ENCODE results near the gene GPRC5B. TPM values are rescaled to one million over a fixed set of nuclear protein-coding genes. Genes with fewer than 3 reads are reported as not detected.

Gene GPRC5B
- total RNA-seq, 1 experiment from 2014 or later, result 1.3 TPM

DNA sequence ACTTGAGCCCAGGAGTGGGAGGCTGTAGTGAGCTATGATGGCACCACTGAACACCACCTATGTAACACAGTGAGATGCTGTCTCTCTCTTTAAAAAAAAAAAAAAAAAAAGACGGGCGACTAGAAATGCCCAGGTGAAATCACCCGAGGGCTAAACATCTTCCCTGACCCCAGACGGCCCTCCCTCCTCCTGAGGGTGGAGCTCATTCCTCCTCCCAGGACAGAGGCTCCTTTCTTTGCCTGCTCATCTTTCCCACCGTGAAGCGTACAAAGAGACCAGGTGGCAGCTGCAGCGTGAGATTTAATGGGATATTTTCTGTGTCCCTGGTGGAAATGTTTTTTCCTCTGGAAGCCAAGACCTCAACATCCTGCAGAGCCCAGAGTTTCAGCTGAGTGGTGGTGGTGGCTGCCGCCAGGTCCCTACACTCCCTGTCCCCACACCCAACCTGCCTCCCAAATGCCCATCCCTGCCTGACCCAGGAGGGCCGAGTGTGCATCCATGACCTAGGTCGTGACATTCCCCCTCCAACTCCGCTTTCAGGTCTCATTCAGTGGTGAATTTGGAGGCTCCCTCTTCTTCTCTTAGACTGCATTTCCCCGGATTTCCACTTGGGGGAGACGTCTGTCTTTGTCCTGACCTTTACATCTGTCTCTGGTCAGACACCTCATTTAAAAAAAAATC lies 14.4 kb upstream of the GPRC5B start:
- peak; percentile 54 for DNase-seq (ENCODE audit: low read depth)

GRCh38 chr16:19898166-19898565 lies 13.5 kb upstream of the GPRC5B start:
- no peak for DNase-seq (ENCODE audit: low read depth)

DNA sequence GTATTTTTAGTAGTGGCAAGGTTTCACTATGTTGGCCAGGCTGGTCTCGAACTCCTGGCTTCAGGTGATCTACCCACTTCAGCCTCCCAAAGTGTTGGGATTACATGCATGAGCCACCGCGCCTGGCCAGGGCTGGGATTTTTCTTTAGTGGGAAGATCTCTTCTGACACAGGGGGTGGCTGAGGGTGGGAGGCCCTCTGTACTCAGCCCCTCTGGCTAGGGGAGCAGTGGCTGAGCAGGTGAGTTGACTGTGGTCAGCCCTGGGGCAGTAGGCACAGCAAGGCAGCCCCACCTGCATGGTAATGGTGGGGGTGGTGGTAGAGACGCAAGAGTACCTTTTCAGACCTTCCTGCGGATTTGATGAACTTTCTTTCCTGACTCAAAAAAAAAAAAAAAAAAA lies 12.3 kb upstream of the GPRC5B start:
- no peak for DNase-seq (ENCODE audit: low read depth)

- no peak for DNase-seq (ENCODE audit: low read depth)
Observed at GRCh38 chr16:19894586-19894985, 9.9 kb upstream of the GPRC5B start.

DNA sequence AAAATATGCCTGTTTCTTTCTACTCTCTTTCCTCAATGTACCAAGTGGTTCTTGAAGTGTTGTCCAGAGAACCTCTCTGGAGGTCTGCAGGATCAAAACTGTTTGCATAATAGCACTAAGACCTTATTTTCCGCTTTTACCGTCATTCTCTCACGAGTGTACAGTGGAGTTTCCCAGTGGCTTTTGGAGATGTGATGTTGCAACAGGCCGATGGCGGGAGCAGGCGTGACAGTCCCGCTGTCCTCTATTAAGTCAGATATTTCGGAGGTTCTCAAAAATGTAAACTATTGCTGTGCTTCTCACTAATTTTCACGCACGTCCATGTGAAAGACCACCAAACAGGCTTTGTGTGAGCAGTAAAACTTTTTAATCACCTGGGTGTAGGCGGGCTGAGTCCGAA lies 8.3 kb upstream of the GPRC5B start:
- DNase-seq (ENCODE audit: low read depth), result no peak

- DNase-seq (ENCODE audit: low read depth), result no peak
Observed at GRCh38 chr16:19890901-19891300, 6.3 kb upstream of the GPRC5B start.

GRCh38 chr16:19888834-19889233 lies 4.2 kb upstream of the GPRC5B start:
- no peak for DNase-seq (ENCODE audit: low read depth)

GRCh38 chr16:19886073-19886941 lies 1.7 kb upstream of the GPRC5B start:
- peak; percentile 78 for DNase-seq (ENCODE audit: low read depth)

- DNase-seq (ENCODE audit: low read depth), result no peak
Observed at GRCh38 chr16:19885451-19886072, 914 bp upstream of the GPRC5B start.

DNA sequence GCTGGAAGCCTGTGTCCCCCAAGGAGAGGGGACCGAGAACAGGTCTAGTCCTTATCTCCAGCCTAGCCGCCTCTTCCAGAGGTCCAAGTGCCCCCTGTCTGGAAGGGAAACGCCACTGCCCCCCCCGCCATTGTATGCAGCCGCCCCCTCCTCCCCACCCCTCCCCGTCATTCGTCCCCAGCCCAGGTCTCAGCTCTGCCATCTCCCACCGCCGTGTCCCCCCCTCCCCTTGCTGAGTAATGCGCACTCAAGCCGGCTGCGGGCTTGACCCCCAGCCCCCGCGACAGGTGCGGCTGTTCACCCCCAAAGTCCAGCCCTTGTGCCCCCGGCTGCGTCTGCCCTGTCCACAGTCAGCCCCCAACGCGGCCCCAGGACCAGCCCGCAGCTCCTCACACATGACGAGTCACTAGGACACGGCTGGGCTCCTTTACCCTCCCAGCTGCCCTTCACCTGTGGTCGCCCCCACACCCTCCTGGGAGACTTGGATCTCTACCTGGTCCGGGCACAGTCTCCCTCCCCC lies 622 bp downstream of the GPRC5B start:
- DNase-seq (ENCODE audit: low read depth), result no peak

GRCh38 chr16:19883296-19883965 lies 1.2 kb downstream of the GPRC5B start:
- DNase-seq (ENCODE audit: low read depth), result no peak

DNA sequence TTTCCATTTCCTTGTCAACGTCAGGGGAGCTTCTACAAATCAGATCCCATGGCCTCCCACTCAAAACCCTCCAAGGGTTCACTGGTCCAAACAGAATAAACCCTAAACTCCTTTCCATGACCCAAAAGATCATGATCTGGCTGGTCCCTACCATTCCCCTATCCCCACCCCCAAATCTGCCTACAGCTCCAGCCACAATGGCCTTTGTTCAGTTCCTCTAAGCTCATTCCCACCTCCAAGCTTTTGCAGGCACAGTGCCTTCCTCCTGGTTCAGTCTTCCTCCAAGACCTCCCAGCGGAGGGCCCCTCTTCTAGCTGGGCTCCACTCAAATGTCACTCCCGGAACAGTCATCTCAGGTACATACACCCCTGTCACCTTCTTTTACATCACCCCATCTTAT lies 2.0 kb downstream of the GPRC5B start:
- no peak for DNase-seq (ENCODE audit: low read depth)

DNA sequence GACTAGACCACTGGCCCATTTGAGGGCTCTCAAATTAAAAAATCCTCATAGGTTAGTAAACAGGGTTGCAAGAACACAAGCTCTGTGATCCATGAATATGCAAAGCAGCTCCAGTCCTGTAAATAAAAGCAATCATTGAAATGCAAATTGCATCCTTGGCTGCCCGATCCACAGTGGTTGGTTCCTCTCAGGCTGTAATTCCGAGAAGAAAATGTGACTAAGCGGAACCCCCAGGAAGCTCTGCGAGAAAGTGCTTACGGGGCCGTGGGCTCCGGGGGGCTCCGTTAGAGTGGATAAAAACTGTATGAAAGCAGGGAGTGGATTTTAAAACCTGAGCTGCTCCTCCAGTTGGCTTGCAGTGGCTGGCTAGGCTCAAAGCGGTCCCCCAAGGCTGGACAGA lies 2.5 kb downstream of the GPRC5B start:
- no peak for DNase-seq (ENCODE audit: low read depth)

DNA sequence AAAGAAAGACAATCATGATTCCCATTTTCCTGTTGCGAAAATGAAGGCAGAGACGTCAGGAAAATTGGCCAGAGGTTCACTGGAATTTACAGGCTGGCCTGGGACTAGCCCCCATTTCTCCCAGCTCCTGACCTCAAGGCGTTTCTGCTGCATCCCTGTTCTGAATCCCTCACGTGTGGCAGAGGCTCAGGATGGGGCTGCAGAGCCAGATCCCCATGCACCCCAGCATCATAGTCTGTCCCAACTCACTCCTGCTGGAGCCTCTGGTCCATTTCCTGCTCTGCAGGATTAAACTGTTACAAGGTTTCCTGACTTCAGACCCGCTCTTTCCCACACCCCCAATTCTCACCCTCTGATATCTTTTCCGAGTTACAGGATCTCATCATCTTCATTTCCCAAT lies 2.9 kb downstream of the GPRC5B start:
- no peak for DNase-seq (ENCODE audit: low read depth)

DNA sequence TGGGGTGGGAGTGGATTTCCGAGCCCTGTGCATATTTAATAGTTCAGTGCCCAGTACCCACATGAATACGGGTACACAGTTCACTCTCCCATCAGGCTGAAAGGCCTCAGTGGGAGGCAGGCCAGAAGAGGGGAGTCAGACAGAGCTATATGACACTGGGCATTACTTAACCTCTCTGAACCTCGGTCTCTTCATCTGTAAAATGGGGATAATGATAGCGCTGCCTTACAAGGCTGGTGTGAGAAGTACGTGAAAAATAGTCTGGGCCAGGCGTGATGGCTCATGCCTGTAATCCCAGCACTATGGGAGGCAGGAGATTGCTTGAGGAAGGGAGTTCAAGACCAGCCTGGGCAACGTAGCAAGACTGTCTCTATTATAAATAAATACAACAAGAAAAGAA lies 3.6 kb downstream of the GPRC5B start:
- no peak for DNase-seq (ENCODE audit: low read depth)

GRCh38 chr16:19879241-19879792 lies 5.3 kb downstream of the GPRC5B start:
- DNase-seq (ENCODE audit: low read depth), result no peak

GRCh38 chr16:19878757-19879156 lies 5.9 kb downstream of the GPRC5B start:
- DNase-seq (ENCODE audit: low read depth), result no peak

GRCh38 chr16:19876501-19877059 lies 8.1 kb downstream of the GPRC5B start:
- DNase-seq (ENCODE audit: low read depth), result no peak

DNA sequence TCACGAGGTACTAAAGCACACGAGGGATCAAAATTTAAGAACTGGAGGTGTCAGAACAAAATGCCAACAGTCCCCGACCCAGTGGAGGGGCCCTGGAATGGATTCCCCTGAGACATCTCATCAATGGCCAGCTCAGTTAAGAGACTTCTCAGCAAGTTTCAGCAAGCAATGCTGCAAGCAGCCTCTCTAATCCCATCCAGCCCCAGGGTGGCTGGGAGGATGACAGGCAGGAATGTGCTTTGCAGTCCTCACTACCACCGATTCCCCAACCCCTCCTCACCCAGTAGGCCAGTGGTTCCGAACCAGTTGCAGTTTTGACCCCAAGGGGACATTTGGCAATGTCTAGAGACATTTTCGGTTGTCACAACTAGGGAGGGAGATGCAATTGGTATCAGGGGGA lies 8.7 kb downstream of the GPRC5B start:
- no peak for DNase-seq (ENCODE audit: low read depth)

- DNase-seq (ENCODE audit: low read depth), result no peak
Observed at GRCh38 chr16:19874851-19875546, 9.6 kb downstream of the GPRC5B start.

GRCh38 chr16:19874026-19874425 lies 10.6 kb downstream of the GPRC5B start:
- no peak for DNase-seq (ENCODE audit: low read depth)
